ENCODE measurements around the gene SCRN2.
A peak's percentile ranks its signal among the peaks of the same experiment; 100 is the strongest.

SCRN2 gene

GRCh38 chr17:47819475-47819874 lies 21.6 kb downstream of the SCRN2 start:
- DNase-seq = no peak

GRCh38 chr17:47818002-47818695 lies 22.9 kb downstream of the SCRN2 start:
- DNase-seq = no peak

GRCh38 chr17:47816947-47817346 lies 24.1 kb downstream of the SCRN2 start:
- DNase-seq = no peak

- DNase-seq = no peak
These were observed 24.9 kb downstream of the SCRN2 start for GRCh38 chr17:47816111-47816735.

- no peak for DNase-seq
These were observed 25.8 kb downstream of the SCRN2 start for GRCh38 chr17:47815106-47815918.

GRCh38 chr17:47813512-47814031 lies 27.5 kb downstream of the SCRN2 start:
- no peak for DNase-seq

- no peak for DNase-seq
These were observed 28.0 kb downstream of the SCRN2 start for GRCh38 chr17:47813077-47813476.

- DNase-seq = no peak
These were observed 28.7 kb downstream of the SCRN2 start for GRCh38 chr17:47812146-47812920.

GRCh38 chr17:47811709-47812108 lies 29.4 kb downstream of the SCRN2 start:
- DNase-seq = peak; percentile 32

GRCh38 chr17:47810901-47811635 lies 30.0 kb downstream of the SCRN2 start:
- peak; percentile 42 for DNase-seq

GRCh38 chr17:47810200-47810821 lies 30.8 kb downstream of the SCRN2 start:
- DNase-seq = peak; percentile 55

GRCh38 chr17:47808830-47809480 lies 32.1 kb downstream of the SCRN2 start:
- peak; percentile 43 for DNase-seq

- peak; percentile 40 for DNase-seq
These were observed 32.8 kb downstream of the SCRN2 start for GRCh38 chr17:47808036-47808829.

- peak; percentile 13 for DNase-seq
These were observed 33.7 kb downstream of the SCRN2 start for GRCh38 chr17:47807421-47807820.

- peak; percentile 23 for DNase-seq
These were observed 34.2 kb downstream of the SCRN2 start for GRCh38 chr17:47806913-47807255.

- DNase-seq = peak; percentile 38
These were observed 34.8 kb downstream of the SCRN2 start for GRCh38 chr17:47806026-47806912.

- DNase-seq = peak; percentile 42
These were observed 36.6 kb downstream of the SCRN2 start for GRCh38 chr17:47804461-47804860.

- DNase-seq = peak; percentile 38
These were observed 37.3 kb downstream of the SCRN2 start for GRCh38 chr17:47803751-47804150.

GRCh38 chr17:47803201-47803600 lies 37.9 kb downstream of the SCRN2 start:
- peak; percentile 34 for DNase-seq
